A673 (cell line): ENCODE data around the gene ASB10. TPM values are rescaled to one million over a fixed set of nuclear protein-coding genes. Genes with fewer than 3 reads are reported as not detected.

Experiments
- BruUV-seq: library from RNA; stranded (reverse); fragments of 400-500 nt; replicated peaks from 2 replicates; lab custom pipeline; 2021; lab: Mats Ljungman, UMichigan
- CTCF ChIA-PET: fragments of 300-600 bp; sonication (Branson Sonifier 250); formaldehyde crosslinking; loops from one replicate; lab custom pipeline; 2022; ENCODE audit warnings: antibody characterized with exemption; lab: Charles Lee
- POLR2A ChIA-PET: fragments of 300-600 bp; sonication (Branson Sonifier 250); formaldehyde crosslinking; loops from one replicate; lab custom pipeline; 2022; ENCODE audit warnings: antibody characterized with exemption; ENCODE audit not compliant: low non-redundant PET; lab: Charles Lee
- DNase-seq: peaks from one replicate; pipeline ENCODE4 v3.0.0-alpha.2; 2015; ENCODE audit warnings: low spot score
- H3K27ac ChIP-seq: fragments of 200-600 bp; sonication (generic); 2 replicates; pipeline ENCODE4 v1.5.1; 2016; ENCODE audit warnings: mixed run types, low read depth, mild to moderate bottlenecking, mixed read lengths, antibody characterized with exemption, low read length; ENCODE audit not compliant: poor library complexity, severe bottlenecking
- H3K27me3 ChIP-seq: fragments of 200-600 bp; sonication (generic); replicated peaks from 2 replicates; pipeline ENCODE4 v1.6.1; 2017; ENCODE audit warnings: mixed run types, low read depth, mild to moderate bottlenecking, mixed read lengths, antibody characterized with exemption, low read length; ENCODE audit not compliant: insufficient read depth, poor library complexity
- H3K36me3 ChIP-seq: fragments of 200-600 bp; sonication (generic); 2 replicates; pipeline ENCODE4 v1.6.1; 2016; ENCODE audit warnings: mixed run types, mild to moderate bottlenecking, mixed read lengths, antibody characterized with exemption, low read length; ENCODE audit not compliant: insufficient read depth, poor library complexity, severe bottlenecking
- H3K4me1 ChIP-seq: fragments of 200-600 bp; sonication (generic); 2 replicates; pipeline ENCODE4 v1.6.1; 2017; ENCODE audit warnings: mixed run types, mild to moderate bottlenecking, mixed read lengths, antibody characterized with exemption, low read length; ENCODE audit not compliant: insufficient read depth, poor library complexity, severe bottlenecking
- H3K4me3 ChIP-seq: fragments of 200-600 bp; sonication (generic); 2 replicates; pipeline ENCODE4 v1.5.1; 2016; ENCODE audit warnings: low read depth, mixed run types, mild to moderate bottlenecking, mixed read lengths, low read length; ENCODE audit not compliant: poor library complexity, severe bottlenecking
- H3K9me3 ChIP-seq: fragments of 200-600 bp; sonication (generic); 2 replicates; pipeline ENCODE4 v1.6.1; 2016; ENCODE audit warnings: mixed run types, low read depth, mild to moderate bottlenecking, mixed read lengths, antibody characterized with exemption, low read length; ENCODE audit not compliant: poor library complexity, severe bottlenecking
- CTCF ChIP-seq: fragments of 300-800, 200-600 bp; sonication (generic); conservative IDR thresholded peaks from 2 replicates; pipeline ENCODE4 v1.5.1; 2017; ENCODE audit warnings: low read depth, mild to moderate bottlenecking, antibody characterized with exemption, low read length, moderate library complexity, mixed read lengths
- EZH2 ChIP-seq: fragments of 200-600 bp; sonication (generic); IDR thresholded peaks from 2 replicates; pipeline ENCODE4 v1.6.1; 2017; ENCODE audit warnings: borderline replicate concordance, low read depth, mild to moderate bottlenecking, mixed read lengths, antibody characterized with exemption, low read length; ENCODE audit not compliant: poor library complexity, severe bottlenecking
- intact Hi-C: fragments of 100-400 bp; cut with micrococcal nuclease; formaldehyde crosslinking; loops from one replicate; pipeline ENCODE4 v1.10.0; 2022; ENCODE audit not compliant: unreplicated experiment
- total RNA-seq: library from RNA; stranded (reverse); gene quantifications from 2 replicates; pipeline ENCODE4 v1.2.3, GENCODE V29; 2021

Gene ASB10
- total RNA-seq, 1 experiment from 2014 or later = not detected

GRCh38 chr7:151167197-151167961 is 19.7 kb downstream of the ASB10 start, which contains the start of gene GBX1:
TSS of gene GBX1 (minus strand) at chr7:151167694. CDS start at chr7:151167548, 146 bp downstream.
- intact Hi-C loops = no loop called here
- H3K9me3 ChIP-seq = no peaks in the 10 kb centered on the region
- H3K27me3 ChIP-seq = peaks cover 71% of the 10 kb centered on the region
- ChIA-PET CTCF (interaction anchor here (0.6 to 1.4 kb wide), 3 partner anchors 20 to 230 kb away, joined by 3 to 9 read pairs (median 4); no protein-coding TSS in a partner anchor), POLR2A (no interaction called here)
- TF ChIP-seq EZH2 = peak; percentile 73
- no peak for TF ChIP-seq CTCF
- H3K36me3 ChIP-seq = no peaks in the 10 kb centered on the region
- H3K27ac ChIP-seq = no peak within 1 kb of the TSS
- no TSS peak for BruUV-seq
- DNase-seq = peak; percentile 14
- H3K4me3 ChIP-seq = peak within 1 kb of the TSS; percentile 46
- peaks cover 8% of the 10 kb centered on the region for H3K4me1 ChIP-seq

GRCh38 chr7:151166629-151167196 is 20.3 kb downstream of the ASB10 start:
- H3K27me3 ChIP-seq = peaks cover 71% of the 10 kb centered on the region
- peak overlapping the region; percentile 46 for H3K4me3 ChIP-seq
- no peaks in the 10 kb centered on the region for H3K9me3 ChIP-seq
- TF ChIP-seq EZH2 (peak; percentile 96), CTCF (no peak)
- ChIA-PET CTCF (interaction anchor here (0.6 to 1.4 kb wide), 2 partner anchors 68 to 204 kb away, joined by 3 to 7 read pairs; no protein-coding TSS in a partner anchor), POLR2A (no interaction called here)
- H3K4me1 ChIP-seq = peaks cover 8% of the 10 kb centered on the region
- intact Hi-C loops = no loop called here
- H3K36me3 ChIP-seq = no peaks in the 10 kb centered on the region
- no peak for DNase-seq
- BruUV-seq = no TSS peak
- H3K27ac ChIP-seq = no peak overlapping the region

GRCh38 chr7:151161757-151162156 is 25.3 kb downstream of the ASB10 start:
- Histone ChIP-seq H3K27ac (no peak overlapping the region), H3K4me3 (no peak overlapping the region), H3K9me3 (no peaks in the 10 kb centered on the region), H3K27me3 (peaks cover 48% of the 10 kb centered on the region), H3K4me1 (no peaks in the 10 kb centered on the region), H3K36me3 (no peaks in the 10 kb centered on the region)
- intact Hi-C loops = no loop called here
- CTCF ChIA-PET = no interaction called here
- no TSS peak for BruUV-seq
- DNase-seq = no peak
- POLR2A ChIA-PET = no interaction called here
- TF ChIP-seq CTCF = no peak
- no peak for TF ChIP-seq EZH2
